Keratinocyte (primary cell): ENCODE data around the gene EMP2.

Experiments used
- CTCF ChIP-seq, 3 experiments: IDR thresholded peaks in 1 of 3; conservative IDR thresholded peaks in 1 of 3; optimal IDR thresholded peaks in 1 of 3; 2 replicates in 2 of 3; 3 replicates in 1 of 3; pipeline versions ENCODE3 to v1.5.1; 2011; ENCODE audit warnings: low read length in 3 of 3, mild to moderate bottlenecking in 3 of 3, moderate library complexity in 2 of 3, control low read depth in 1 of 3, inconsistent platforms in 1 of 3; ENCODE audit not compliant: insufficient read depth in 2 of 3; ENCODE audit errors: extremely low read depth in 1 of 3
- EZH2 ChIP-seq: IDR thresholded peaks from one replicate; pipeline ENCODE4 v1.6.1; 2012; ENCODE audit warnings: inconsistent platforms, mild to moderate bottlenecking, low read length, moderate library complexity

- TF ChIP-seq CTCF (optimal IDR thresholded peaks at IDR 0.05 in 1 of 3, IDR thresholded peaks at IDR 0.05 in 1 of 3, conservative IDR thresholded peaks at IDR 0.05 in 1 of 3; ENCODE audit: extremely low read depth in 1 of 3, insufficient read depth in 2 of 3, low read length in 3 of 3) (peak in 1 of 3 experiments; percentile 5), EZH2 (no peak)
Measured at GRCh38 chr16:10566613-10567012, 13.8 kb downstream of the EMP2 start.
